Anterior cingulate cortex (tissue), 58 donors: ENCODE data around the gene COL23A1.

Source experiments
- DNase-seq, 58 donors: peaks; one replicate each; lab custom pipeline; 2025; lab: John Stamatoyannopoulos, UW

Gene COL23A1

GRCh38 chr5:178515776-178516503 is 74.3 kb downstream of the COL23A1 start:
- no peak for DNase-seq

- no peak for DNase-seq
Measured at GRCh38 chr5:178514851-178515418, 75.3 kb downstream of the COL23A1 start.

- no peak for DNase-seq
Measured at GRCh38 chr5:178511172-178511571, 79.0 kb downstream of the COL23A1 start.

- no peak for DNase-seq
Measured at GRCh38 chr5:178509491-178510057, 80.6 kb downstream of the COL23A1 start.

GRCh38 chr5:178507151-178507932 is 82.9 kb downstream of the COL23A1 start:
- no peak for DNase-seq

- no peak for DNase-seq
Measured at GRCh38 chr5:178505639-178506407, 84.4 kb downstream of the COL23A1 start.

- no peak for DNase-seq
Measured at GRCh38 chr5:178504340-178504960, 85.7 kb downstream of the COL23A1 start.

- no peak for DNase-seq
Measured at GRCh38 chr5:178502401-178503100, 87.6 kb downstream of the COL23A1 start.

GRCh38 chr5:178499352-178499751 is 90.8 kb downstream of the COL23A1 start:
- no peak for DNase-seq

GRCh38 chr5:178496642-178497041 is 93.6 kb downstream of the COL23A1 start:
- no peak for DNase-seq

GRCh38 chr5:178496214-178496613 is 94.0 kb downstream of the COL23A1 start:
- DNase-seq = no peak

- DNase-seq = no peak
Measured at GRCh38 chr5:178495706-178496105, 94.5 kb downstream of the COL23A1 start.

- no peak for DNase-seq
Measured at GRCh38 chr5:178492278-178492677, 97.9 kb downstream of the COL23A1 start.

- no peak for DNase-seq
Measured at GRCh38 chr5:178490935-178491652, 99.1 kb downstream of the COL23A1 start.

- no peak for DNase-seq
Measured at GRCh38 chr5:178489271-178489976, 100.8 kb downstream of the COL23A1 start.

GRCh38 chr5:178488696-178489095 is 101.5 kb downstream of the COL23A1 start:
- DNase-seq = no peak

GRCh38 chr5:178487911-178488600 is 102.1 kb downstream of the COL23A1 start:
- DNase-seq = no peak
